Activated naive CD4-positive, alpha-beta T cell treated with anti-CD3 and anti-CD28 coated beads, Interleukin-2, amount 10 ng/mL, durations not matched to agents 7 days and 5 days (primary cell): ENCODE results near the gene PLCL2.
A peak's percentile ranks its signal among the peaks of the same experiment; 100 is the strongest.

Source experiments
- CTCF ChIA-PET: fragments of 350-600 bp; sonication (Branson Sonifier 250); formaldehyde crosslinking; loops from one replicate; lab custom pipeline; 2021; ENCODE audit warnings: antibody characterized with exemption; lab: Charles Lee
- DNase-seq: peaks from one replicate; pipeline ENCODE4 v3.0.0-alpha.2; 2020
- H3K27ac Mint-ChIP-seq: one replicate; pipeline ENCODE4 v1.8.0; 2021; ENCODE audit warnings: mild to moderate bottlenecking, moderate library complexity, mixed read lengths
- H3K27me3 Mint-ChIP-seq: one replicate; pipeline ENCODE4 v1.8.0; 2021; ENCODE audit warnings: mild to moderate bottlenecking, mixed read lengths
- H3K36me3 Mint-ChIP-seq: one replicate; pipeline ENCODE4 v1.8.0; 2021; ENCODE audit warnings: mixed read lengths
- H3K4me1 Mint-ChIP-seq: one replicate; pipeline ENCODE4 v1.8.0; 2021; ENCODE audit warnings: mixed read lengths
- H3K4me3 Mint-ChIP-seq: one replicate; pipeline ENCODE4 v1.8.0; 2021; ENCODE audit warnings: mild to moderate bottlenecking, moderate library complexity, mixed read lengths
- H3K9me3 Mint-ChIP-seq: one replicate; pipeline ENCODE4 v1.8.0; 2021; ENCODE audit warnings: mixed read lengths

The PLCL2 gene

DNA sequence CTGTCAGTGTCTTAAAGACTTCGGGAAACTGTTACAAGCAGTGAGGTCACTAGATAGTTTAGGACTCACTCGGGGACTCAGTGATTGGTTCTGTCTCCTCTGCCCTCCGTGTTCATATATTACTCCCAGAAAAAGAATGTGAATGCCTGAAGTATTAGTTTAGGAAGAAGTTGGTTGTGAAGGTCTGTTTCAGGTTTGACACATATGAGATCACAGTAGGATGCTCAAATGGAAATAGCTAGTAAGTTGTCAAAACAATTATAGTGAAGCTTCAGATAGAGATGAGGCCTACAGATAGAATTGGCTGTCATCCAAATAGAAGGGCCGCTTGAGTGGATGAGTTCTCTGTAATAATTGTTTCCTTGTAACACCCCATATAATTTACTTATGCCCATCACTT, 172.6 kb downstream of the PLCL2 start:
- peaks cover 66% of the 10 kb centered on the region for H3K36me3 Mint-ChIP-seq
- peaks cover 14% of the 10 kb centered on the region for H3K9me3 Mint-ChIP-seq
- no peak overlapping the region for H3K27ac Mint-ChIP-seq
- CTCF ChIA-PET: no interaction called here
- DNase-seq: no peak
- no peaks in the 10 kb centered on the region for H3K27me3 Mint-ChIP-seq
- H3K4me3 Mint-ChIP-seq: no peak overlapping the region
- peaks cover 16% of the 10 kb centered on the region for H3K4me1 Mint-ChIP-seq

DNA sequence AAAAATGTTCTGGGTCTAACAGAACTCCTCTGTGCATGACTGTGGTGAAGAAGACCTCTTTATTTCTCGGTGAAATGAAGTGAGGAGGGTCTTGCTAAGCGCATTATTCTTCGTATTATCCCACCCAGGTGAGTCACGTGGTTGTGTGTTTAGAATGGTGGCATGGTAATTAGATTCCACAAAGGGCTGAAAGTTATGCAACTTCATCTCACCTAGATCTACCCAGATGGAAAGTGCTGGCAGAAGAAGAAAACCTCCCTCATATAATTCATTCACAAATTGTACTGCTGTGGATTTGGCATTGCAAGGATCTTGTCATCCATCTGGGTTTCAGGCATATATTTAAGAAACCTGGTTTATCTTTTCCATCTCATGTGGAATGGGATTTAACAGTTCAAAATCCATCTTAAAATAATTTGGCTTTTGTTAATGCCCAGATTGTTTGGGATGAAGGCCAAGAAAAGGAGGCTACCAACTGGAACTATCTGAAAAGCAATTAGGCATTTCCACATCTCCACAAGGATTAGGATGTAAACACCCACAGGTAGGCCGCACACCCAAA, 175.3 kb downstream of the PLCL2 start:
- Mint-ChIP-seq H3K27me3 (no peaks in the 10 kb centered on the region), H3K36me3 (peaks cover 62% of the 10 kb centered on the region), H3K4me3 (no peak overlapping the region), H3K4me1 (peaks cover 10% of the 10 kb centered on the region), H3K9me3 (peaks cover 10% of the 10 kb centered on the region), H3K27ac (no peak overlapping the region)
- no peak for DNase-seq
- CTCF ChIA-PET: interaction anchor here (0.6 kb wide), 1 partner anchor 63 kb away, joined by 3 read pairs; no protein-coding TSS in a partner anchor

DNA sequence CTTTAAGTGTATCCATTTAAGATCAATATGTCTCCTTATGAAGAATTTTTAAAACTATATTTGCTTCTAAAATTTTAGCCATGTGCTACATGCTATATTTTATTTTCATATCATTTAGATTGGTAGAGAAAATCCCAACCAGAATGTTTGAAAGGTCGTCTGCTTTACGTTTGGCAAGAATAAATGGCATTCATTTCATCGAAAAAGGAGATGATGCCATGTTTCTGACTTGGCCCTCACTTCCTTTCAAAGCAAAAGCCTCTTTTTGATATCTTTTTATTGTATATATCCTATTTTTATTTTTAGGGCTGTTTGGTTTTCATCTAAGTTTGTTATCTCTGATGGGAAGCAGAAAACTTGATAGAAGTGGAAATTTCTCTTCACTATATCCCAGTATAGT, 176.2 kb downstream of the PLCL2 start:
- no peak overlapping the region for H3K27ac Mint-ChIP-seq
- peaks cover 3% of the 10 kb centered on the region for H3K4me1 Mint-ChIP-seq
- peaks cover 10% of the 10 kb centered on the region for H3K9me3 Mint-ChIP-seq
- CTCF ChIA-PET: no interaction called here
- no peak overlapping the region for H3K4me3 Mint-ChIP-seq
- peaks cover 64% of the 10 kb centered on the region for H3K36me3 Mint-ChIP-seq
- no peaks in the 10 kb centered on the region for H3K27me3 Mint-ChIP-seq
- no peak for DNase-seq

DNA sequence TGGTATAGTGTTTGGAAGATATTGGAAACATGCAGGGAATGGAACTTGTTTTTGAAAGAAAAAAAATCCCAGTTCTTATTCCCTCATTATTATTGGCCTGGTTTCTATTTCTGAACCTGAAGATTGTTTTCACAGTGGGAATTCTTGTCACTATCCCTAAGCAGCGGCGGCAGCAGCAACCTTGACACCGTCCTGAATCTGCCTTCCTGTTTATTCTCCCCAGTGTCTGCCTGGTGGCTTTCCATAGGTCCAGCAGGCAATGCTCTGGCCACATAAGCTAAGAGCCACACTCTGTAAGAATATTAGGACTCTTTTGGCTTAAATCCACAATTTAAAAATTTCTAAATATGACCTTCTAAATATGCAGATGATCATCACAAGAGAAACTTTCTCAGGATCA, 178.0 kb downstream of the PLCL2 start:
- DNase-seq: no peak
- Mint-ChIP-seq H3K9me3 (peaks cover 10% of the 10 kb centered on the region), H3K27ac (no peak overlapping the region), H3K27me3 (no peaks in the 10 kb centered on the region), H3K36me3 (peaks cover 58% of the 10 kb centered on the region), H3K4me1 (peaks cover 3% of the 10 kb centered on the region), H3K4me3 (no peak overlapping the region)
- CTCF ChIA-PET: no interaction called here

DNA sequence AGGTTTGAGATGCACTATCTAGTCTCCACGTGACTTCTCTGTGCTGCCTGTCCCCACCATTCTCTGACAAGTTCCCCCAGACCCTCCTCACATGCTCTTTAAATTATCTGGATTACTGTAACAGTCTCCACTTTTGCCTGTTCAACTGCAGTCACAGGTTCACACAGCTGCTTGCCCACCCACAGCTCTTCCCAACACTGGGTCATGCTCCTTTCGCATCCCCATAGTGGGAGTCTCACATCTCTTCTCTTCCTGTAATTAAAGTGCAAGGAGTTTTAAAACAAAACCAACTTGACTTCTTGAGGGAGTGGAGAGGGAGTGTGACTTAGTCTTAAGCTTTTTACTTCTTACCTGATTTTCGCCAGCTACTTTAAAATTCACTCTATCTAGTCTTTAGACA, 178.8 kb downstream of the PLCL2 start:
- Mint-ChIP-seq H3K4me1 (peaks cover 3% of the 10 kb centered on the region), H3K36me3 (peaks cover 54% of the 10 kb centered on the region), H3K27me3 (no peaks in the 10 kb centered on the region), H3K9me3 (peaks cover 10% of the 10 kb centered on the region), H3K27ac (peak overlapping the region; percentile 79), H3K4me3 (no peak overlapping the region)
- DNase-seq: no peak
- CTCF ChIA-PET: no interaction called here

DNA sequence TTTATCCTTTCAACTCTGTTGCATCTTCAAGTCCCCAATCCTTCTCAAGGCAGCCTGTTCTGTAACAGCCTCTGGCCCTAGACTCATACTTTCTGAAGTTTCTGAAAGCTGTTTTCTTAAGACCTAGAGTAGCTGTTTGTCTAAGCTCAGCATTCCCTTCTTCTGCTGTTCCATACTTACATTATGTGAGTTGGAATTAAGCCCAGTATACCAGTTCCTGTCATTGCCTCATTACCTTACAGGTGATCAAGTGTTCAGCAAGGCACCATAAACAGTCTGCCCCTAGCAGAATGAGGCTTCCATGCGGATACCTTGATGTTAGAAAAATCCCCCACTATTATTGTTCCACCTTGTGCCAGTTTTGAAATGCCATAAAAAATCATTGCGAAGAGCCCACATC, 180.6 kb downstream of the PLCL2 start:
- H3K4me1 Mint-ChIP-seq: peaks cover 5% of the 10 kb centered on the region
- no peak overlapping the region for H3K4me3 Mint-ChIP-seq
- no peak for DNase-seq
- peaks cover 10% of the 10 kb centered on the region for H3K9me3 Mint-ChIP-seq
- H3K27me3 Mint-ChIP-seq: no peaks in the 10 kb centered on the region
- CTCF ChIA-PET: no interaction called here
- no peak overlapping the region for H3K27ac Mint-ChIP-seq
- peaks cover 61% of the 10 kb centered on the region for H3K36me3 Mint-ChIP-seq

DNA sequence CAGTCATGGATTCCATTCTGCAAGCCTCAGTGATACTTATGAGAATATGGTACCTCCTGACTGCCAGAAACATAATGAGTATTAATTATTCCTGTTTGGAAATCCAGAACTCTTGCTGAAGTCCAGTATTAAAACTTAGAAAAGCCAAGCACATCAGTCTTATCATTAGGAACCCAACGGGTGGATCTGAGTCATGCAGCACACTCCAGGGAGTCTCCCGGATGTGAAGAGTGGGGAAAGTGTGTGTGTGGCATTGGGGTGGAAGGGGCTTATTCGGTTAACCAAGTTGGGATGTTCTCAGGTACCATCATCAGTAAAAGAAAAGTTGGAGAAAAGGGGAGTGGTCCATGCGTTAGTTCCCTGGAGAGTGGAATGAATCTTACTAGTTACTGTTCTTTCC, 181.1 kb downstream of the PLCL2 start:
- DNase-seq: no peak
- Mint-ChIP-seq H3K4me3 (no peak overlapping the region), H3K36me3 (peaks cover 64% of the 10 kb centered on the region), H3K27me3 (no peaks in the 10 kb centered on the region), H3K27ac (no peak overlapping the region), H3K4me1 (peaks cover 8% of the 10 kb centered on the region), H3K9me3 (peaks cover 10% of the 10 kb centered on the region)
- CTCF ChIA-PET: no interaction called here

DNA sequence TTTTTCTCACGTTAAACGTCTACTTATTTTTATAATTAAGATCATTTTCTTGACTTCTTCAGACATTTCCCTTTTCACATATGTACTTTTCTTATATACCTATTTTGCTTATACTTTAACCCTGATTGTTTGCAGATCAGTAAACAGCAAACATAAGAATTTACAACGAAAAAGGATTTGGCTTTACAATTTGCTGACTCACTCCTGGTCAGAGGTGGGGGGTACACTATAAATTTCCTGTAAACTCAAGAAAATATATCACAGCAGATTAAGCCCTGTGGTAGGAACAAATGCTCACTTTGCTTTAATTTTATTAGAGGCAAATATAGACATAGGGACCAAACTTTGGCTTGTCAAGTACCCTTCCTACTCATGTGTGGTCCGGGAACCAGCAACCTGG, 185.0 kb downstream of the PLCL2 start:
- Mint-ChIP-seq H3K4me1 (peaks cover 21% of the 10 kb centered on the region), H3K9me3 (no peaks in the 10 kb centered on the region), H3K27me3 (no peaks in the 10 kb centered on the region), H3K27ac (no peak overlapping the region), H3K4me3 (no peak overlapping the region), H3K36me3 (peaks cover 58% of the 10 kb centered on the region)
- DNase-seq: no peak
- CTCF ChIA-PET: no interaction called here

DNA sequence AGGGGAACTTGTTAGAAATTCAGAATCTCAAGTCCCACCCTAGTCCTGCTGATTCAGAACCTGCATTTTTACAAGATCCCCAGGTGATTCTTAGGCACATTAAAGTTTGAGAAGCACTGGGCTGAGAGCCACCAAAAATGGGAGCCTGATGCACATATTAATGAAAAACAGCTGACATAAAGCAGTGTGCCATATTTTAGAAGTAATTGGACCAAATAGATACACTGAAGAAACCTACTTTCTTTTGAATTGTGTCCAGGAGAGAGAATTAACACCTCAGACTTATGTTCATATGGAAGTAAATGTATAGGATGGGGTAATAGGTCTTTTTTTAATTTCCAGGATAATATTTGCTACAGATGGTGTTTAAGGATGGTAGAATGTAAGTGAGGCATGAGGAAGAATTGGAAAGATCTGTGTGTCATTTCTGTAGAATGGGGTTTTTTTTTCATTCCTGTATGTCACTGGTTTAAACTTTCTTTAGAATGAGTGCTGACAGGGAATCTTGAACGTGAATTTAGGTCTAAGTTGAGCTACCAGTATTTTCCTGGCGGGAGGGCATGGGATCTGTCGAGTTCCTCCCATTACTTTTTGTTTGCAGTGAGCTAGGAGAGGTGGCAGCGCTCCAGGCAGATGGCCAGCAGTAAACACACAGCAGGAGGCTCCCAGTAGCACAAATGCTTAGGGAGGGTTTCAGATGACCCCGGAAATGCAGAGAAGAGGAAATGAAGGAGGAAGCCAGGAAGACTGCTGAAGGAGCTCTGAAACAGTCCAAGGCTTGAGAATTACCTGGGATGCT, 185.6 kb downstream of the PLCL2 start:
- Mint-ChIP-seq H3K4me1 (peaks cover 27% of the 10 kb centered on the region), H3K27ac (no peak overlapping the region), H3K36me3 (peaks cover 58% of the 10 kb centered on the region), H3K27me3 (no peaks in the 10 kb centered on the region), H3K9me3 (no peaks in the 10 kb centered on the region), H3K4me3 (no peak overlapping the region)
- no peak for DNase-seq
- CTCF ChIA-PET: no interaction called here

DNA sequence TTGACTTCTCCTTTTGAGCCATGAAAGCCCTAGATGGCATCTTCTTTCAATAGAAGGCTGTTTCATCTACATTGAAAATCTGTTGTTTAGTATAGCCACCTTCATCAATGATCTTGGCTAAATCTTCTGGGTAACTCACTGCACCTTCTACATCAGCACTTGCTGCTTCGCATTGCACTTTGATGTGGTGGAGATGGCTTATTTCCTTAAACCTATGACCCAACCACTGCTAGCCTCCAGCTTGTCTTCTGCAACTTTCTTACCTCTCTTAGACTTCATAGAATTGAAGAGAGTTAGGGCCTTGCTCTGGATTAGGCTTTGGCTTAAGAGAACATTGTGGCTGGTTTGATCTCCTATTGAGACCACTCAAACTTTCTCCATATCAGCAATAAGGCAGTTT, 189.8 kb downstream of the PLCL2 start:
- DNase-seq: peak; percentile 62
- no peaks in the 10 kb centered on the region for H3K27me3 Mint-ChIP-seq

DNA sequence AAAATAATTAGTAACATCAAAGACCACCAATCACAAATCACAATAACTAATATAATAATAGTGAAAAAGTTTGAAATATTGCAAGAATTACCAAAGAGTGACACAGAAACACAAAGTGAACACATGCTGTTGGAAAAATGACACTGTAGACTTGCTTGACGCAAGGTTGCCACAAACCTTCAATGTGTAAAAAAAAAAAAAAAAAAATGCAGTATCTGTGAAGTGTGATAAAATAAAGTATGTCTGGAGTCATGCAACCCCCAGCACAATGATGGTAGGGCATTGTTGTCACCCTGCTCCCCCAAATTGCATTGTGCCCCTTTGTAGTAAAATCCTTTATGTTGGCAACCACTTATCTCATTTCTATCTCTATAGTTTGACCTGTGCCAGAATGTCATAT, 190.6 kb downstream of the PLCL2 start:
- Mint-ChIP-seq H3K27me3 (no peaks in the 10 kb centered on the region), H3K36me3 (peaks cover 64% of the 10 kb centered on the region), H3K27ac (peak overlapping the region; percentile 42), H3K9me3 (peaks cover 9% of the 10 kb centered on the region), H3K4me1 (peaks cover 71% of the 10 kb centered on the region), H3K4me3 (no peak overlapping the region)
- no peak for DNase-seq
- CTCF ChIA-PET: interaction anchor here (0.7 kb wide), 1 partner anchor 76 kb away, joined by 3 read pairs; no protein-coding TSS in a partner anchor

More for the DNA sequence above, 189.8 kb downstream of the PLCL2 start:
- Mint-ChIP-seq H3K4me1 (peaks cover 65% of the 10 kb centered on the region), H3K27ac (peak overlapping the region; percentile 42), H3K9me3 (peaks cover 9% of the 10 kb centered on the region), H3K36me3 (peaks cover 65% of the 10 kb centered on the region), H3K4me3 (no peak overlapping the region)
- CTCF ChIA-PET: interaction anchor here (0.7 kb wide), 1 partner anchor 476 kb away, joined by 4 read pairs; no protein-coding TSS in a partner anchor

DNA sequence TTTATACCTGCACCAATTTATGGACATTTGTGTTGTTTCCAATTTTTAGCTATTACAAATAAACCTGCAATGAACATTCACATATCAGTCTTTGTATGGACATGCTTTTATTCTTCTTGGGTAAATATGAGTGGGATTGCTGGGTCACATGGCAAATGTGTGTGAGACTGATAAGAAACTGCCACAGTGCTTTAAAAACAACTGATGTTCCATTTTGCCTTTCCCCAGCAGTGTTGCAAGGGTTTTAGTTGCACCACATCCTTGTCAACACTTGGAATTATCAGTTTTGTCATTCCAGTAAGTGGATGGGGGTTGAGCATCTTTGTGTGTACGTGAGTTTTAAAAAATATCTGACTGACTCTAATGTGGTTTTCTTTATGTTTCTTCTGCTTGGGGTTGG, 191.2 kb downstream of the PLCL2 start:
- H3K9me3 Mint-ChIP-seq: peaks cover 9% of the 10 kb centered on the region
- no peak overlapping the region for H3K27ac Mint-ChIP-seq
- CTCF ChIA-PET: interaction anchor here (0.7 kb wide), 1 partner anchor 75 kb away, joined by 3 read pairs; no protein-coding TSS in a partner anchor
- H3K4me1 Mint-ChIP-seq: peaks cover 73% of the 10 kb centered on the region
- no peak overlapping the region for H3K4me3 Mint-ChIP-seq
- H3K36me3 Mint-ChIP-seq: peaks cover 63% of the 10 kb centered on the region
- DNase-seq: no peak
- no peaks in the 10 kb centered on the region for H3K27me3 Mint-ChIP-seq

DNA sequence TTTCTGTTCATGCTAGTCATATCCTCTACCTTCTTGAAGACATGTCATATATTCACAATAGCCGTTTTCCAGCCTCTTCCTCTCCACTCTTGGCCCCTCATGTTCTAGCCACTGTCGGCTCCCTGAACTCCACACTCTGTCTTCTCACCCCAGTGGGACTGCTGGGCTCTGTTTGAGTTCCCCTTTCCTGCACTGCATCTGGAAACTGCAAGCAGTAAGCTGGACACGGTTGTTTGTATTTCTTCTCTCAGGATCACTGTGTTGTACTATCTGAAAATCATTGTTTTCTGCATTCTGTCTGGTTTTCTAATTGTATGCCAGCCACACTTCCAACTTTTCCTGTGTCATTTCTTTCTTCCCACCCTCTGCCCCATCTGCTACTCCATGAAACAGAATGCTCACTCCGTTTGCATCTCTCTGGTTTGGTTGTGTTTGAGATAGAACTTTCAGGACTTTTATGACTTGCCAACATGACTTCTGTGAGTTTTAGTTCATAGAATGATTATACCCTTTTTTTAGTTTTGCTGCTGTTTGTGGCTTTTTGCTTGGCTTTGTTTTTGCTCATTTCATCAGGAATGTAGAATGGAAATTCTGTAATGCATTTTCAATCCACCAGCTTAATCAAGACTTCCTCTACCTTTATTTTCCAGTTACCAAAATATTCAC, 192.3 kb downstream of the PLCL2 start:
- H3K27me3 Mint-ChIP-seq: no peaks in the 10 kb centered on the region
- H3K27ac Mint-ChIP-seq: no peak overlapping the region
- H3K9me3 Mint-ChIP-seq: peaks cover 9% of the 10 kb centered on the region
- no peak overlapping the region for H3K4me3 Mint-ChIP-seq
- H3K4me1 Mint-ChIP-seq: peaks cover 76% of the 10 kb centered on the region
- no peak for DNase-seq
- H3K36me3 Mint-ChIP-seq: peaks cover 66% of the 10 kb centered on the region
- CTCF ChIA-PET: no interaction called here

DNA sequence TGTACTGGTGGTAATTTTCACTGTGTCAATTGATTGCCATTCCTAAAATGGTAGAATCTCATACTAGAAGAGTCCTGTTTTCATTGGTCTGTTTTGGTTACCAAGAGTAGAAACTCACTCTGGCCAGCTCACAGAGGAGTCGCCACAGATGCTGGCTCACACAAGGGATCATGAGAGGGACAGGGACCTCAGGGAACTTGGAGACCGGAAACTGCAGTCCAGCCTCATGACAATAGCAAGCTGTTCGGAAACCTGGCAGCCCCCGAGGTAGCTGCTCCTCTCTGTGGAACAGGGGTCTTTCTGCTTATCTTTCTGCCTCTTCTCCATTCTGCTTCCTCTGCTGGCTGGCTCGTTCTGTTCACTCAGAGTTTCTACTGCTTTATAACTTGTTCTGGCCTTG, 192.9 kb downstream of the PLCL2 start:
- CTCF ChIA-PET: no interaction called here
- Mint-ChIP-seq H3K4me3 (no peak overlapping the region), H3K36me3 (peaks cover 70% of the 10 kb centered on the region), H3K27me3 (no peaks in the 10 kb centered on the region), H3K4me1 (peaks cover 76% of the 10 kb centered on the region), H3K9me3 (peaks cover 9% of the 10 kb centered on the region), H3K27ac (no peak overlapping the region)
- no peak for DNase-seq
